Measurements from ENCODE around the gene RNF175.

The RNF175 gene

GRCh38 chr4:153759407-153760316 lies at the start of gene RNF175:
Gene RNF175 (minus strand): TSS chr4:153760024. CDS start chr4:153759862, 162 bp downstream.
- DNase-seq = peak in 30 of 58 donors; percentile 7 to 71 (median 34)

- DNase-seq = no peak
Observed at GRCh38 chr4:153809307-153809706, 49.5 kb upstream of the RNF175 start.

- DNase-seq = no peak
Observed at GRCh38 chr4:153808175-153808574, 48.4 kb upstream of the RNF175 start.

GRCh38 chr4:153806073-153806472 lies 46.2 kb upstream of the RNF175 start:
- DNase-seq = no peak

GRCh38 chr4:153804722-153805121 lies 44.9 kb upstream of the RNF175 start:
- no peak for DNase-seq

- DNase-seq = no peak
Observed at GRCh38 chr4:153799694-153800074, 39.9 kb upstream of the RNF175 start.

GRCh38 chr4:153798901-153799693 lies 39.3 kb upstream of the RNF175 start:
- DNase-seq = no peak

- no peak for DNase-seq
Observed at GRCh38 chr4:153798420-153798819, 38.6 kb upstream of the RNF175 start.

GRCh38 chr4:153794006-153794405 lies 34.2 kb upstream of the RNF175 start:
- no peak for DNase-seq

- peak in 1 of 58 donors; percentile 5 for DNase-seq
Observed at GRCh38 chr4:153792618-153793247, 32.9 kb upstream of the RNF175 start.

- peak in 40 of 58 donors; percentile 8 to 62 (median 22) for DNase-seq
Observed at GRCh38 chr4:153791746-153792617, 32.2 kb upstream of the RNF175 start.

- DNase-seq = peak in 4 of 58 donors; percentile 5 to 30 (median 19)
Observed at GRCh38 chr4:153790962-153791551, 31.2 kb upstream of the RNF175 start.

- DNase-seq = no peak
Observed at GRCh38 chr4:153790500-153790865, 30.7 kb upstream of the RNF175 start.

- DNase-seq = peak in 1 of 58 donors; percentile 6
Observed at GRCh38 chr4:153789741-153790499, 30.1 kb upstream of the RNF175 start.

- DNase-seq = peak in 3 of 58 donors; percentile 1 to 31 (median 17)
Observed at GRCh38 chr4:153788413-153789276, 28.8 kb upstream of the RNF175 start, which contains the start of gene SFRP2. Gene SFRP2 (minus strand): TSS chr4:153789083. CDS start chr4:153788835, 248 bp downstream.

GRCh38 chr4:153788051-153788412 lies 28.2 kb upstream of the RNF175 start:
- no peak for DNase-seq

- no peak for DNase-seq
Observed at GRCh38 chr4:153787575-153787974, 27.8 kb upstream of the RNF175 start.

- no peak for DNase-seq
Observed at GRCh38 chr4:153787061-153787560, 27.3 kb upstream of the RNF175 start.
